Neural progenitor cell (in vitro differentiated cells): Measurements from ENCODE around the gene SLC12A6. TPM values are rescaled to one million over a fixed set of nuclear protein-coding genes. Genes with fewer than 3 reads are reported as not detected.

Experiments used
- DNase-seq: peaks from one replicate; pipeline ENCODE4 v3.0.0-alpha.2; 2016; ENCODE audit warnings: low spot score
- H2AFZ ChIP-seq: fragments of 200-600 bp; sonication (generic); replicated peaks from 2 replicates; pipeline ENCODE4 v1.6.1; 2016; ENCODE audit warnings: antibody characterized with exemption
- H3F3A ChIP-seq: fragments of 200-600 bp; sonication (generic); 2 replicates; pipeline ENCODE4 v1.6.1; 2016; ENCODE audit warnings: antibody characterized with exemption, low read depth
- H3K27ac ChIP-seq: fragments of 200-600 bp; sonication (generic); 2 replicates; pipeline ENCODE4 v1.5.1; 2016; ENCODE audit warnings: mild to moderate bottlenecking
- H3K27me3 ChIP-seq: fragments of 200-600 bp; sonication (generic); 2 replicates; pipeline ENCODE4 v1.6.1; 2016; ENCODE audit warnings: mild to moderate bottlenecking, moderate library complexity
- H3K36me3 ChIP-seq: fragments of 200-600 bp; sonication (generic); 2 replicates; pipeline ENCODE4 v1.5.1; 2016
- H3K4me1 ChIP-seq: fragments of 200-600 bp; sonication (generic); 2 replicates; pipeline ENCODE4 v1.6.1; 2016; ENCODE audit warnings: mixed run types
- H3K4me2 ChIP-seq: fragments of 200-600 bp; sonication (generic); 2 replicates; pipeline ENCODE4 v1.6.1; 2016
- H3K4me3 ChIP-seq: fragments of 200-600 bp; sonication (generic); 2 replicates; pipeline ENCODE4 v1.5.1; 2016
- H3K79me2 ChIP-seq: fragments of 200-600 bp; sonication (generic); 2 replicates; pipeline ENCODE4 v1.6.1; 2016; ENCODE audit warnings: low read depth
- H3K9ac ChIP-seq: fragments of 200-600 bp; sonication (generic); 2 replicates; pipeline ENCODE4 v1.6.1; 2016
- H3K9me3 ChIP-seq: fragments of 200-600 bp; sonication (generic); 2 replicates; pipeline ENCODE4 v1.5.1; 2016; ENCODE audit warnings: low read depth
- H4K20me1 ChIP-seq: fragments of 200-600 bp; sonication (generic); 2 replicates; pipeline ENCODE4 v1.6.1; 2016; ENCODE audit warnings: low read depth
- H3K27ac Mint-ChIP-seq: 3 replicates; pipeline ENCODE4 v1.8.0; 2021; ENCODE audit warnings: mixed read lengths
- H3K27me3 Mint-ChIP-seq: 2 replicates; pipeline ENCODE4 v1.8.0; 2022; ENCODE audit warnings: low read depth, mild to moderate bottlenecking, inconsistent platforms, moderate library complexity, mixed read lengths; ENCODE audit not compliant: insufficient read depth
- H3K36me3 Mint-ChIP-seq: 3 replicates; pipeline ENCODE4 v1.8.0; 2021; ENCODE audit warnings: mixed read lengths
- H3K4me1 Mint-ChIP-seq: 3 replicates; pipeline ENCODE4 v1.8.0; 2021; ENCODE audit warnings: mixed read lengths
- H3K4me3 Mint-ChIP-seq: 3 replicates; pipeline ENCODE4 v1.8.0; 2021; ENCODE audit warnings: mild to moderate bottlenecking, moderate library complexity, mixed read lengths
- H3K9me3 Mint-ChIP-seq: 3 replicates; pipeline ENCODE4 v1.8.0; 2020; ENCODE audit warnings: mixed read lengths
- CTCF ChIP-seq: fragments of 200-600 bp; sonication (generic); IDR thresholded peaks from 2 replicates; pipeline ENCODE4 v1.5.1; 2017; ENCODE audit warnings: antibody characterized with exemption, mild to moderate bottlenecking
- EZH2 ChIP-seq: fragments of 200-600 bp; sonication (generic); IDR thresholded peaks from 2 replicates; pipeline ENCODE4 v1.6.1; 2017; ENCODE audit warnings: antibody characterized with exemption, mild to moderate bottlenecking, moderate library complexity
- EZH2phosphoT487 ChIP-seq: fragments of 200-600 bp; sonication (generic); IDR thresholded peaks from 2 replicates; pipeline ENCODE4 v1.6.1; 2017; ENCODE audit warnings: antibody characterized with exemption
- total RNA-seq: library from RNA; depleted of rRNA; stranded (reverse); fragments of >200 nt; gene quantifications from 2 replicates; pipeline ENCODE4 v1.2.3, GENCODE V29; 2015; ENCODE audit warnings: low replicate concordance

SLC12A6 gene
- total RNA-seq, 1 donor from 2014 or later, result 17.7 TPM

- H3K4me3 ChIP-seq, result no peak overlapping the region
- no peak overlapping the region for H3K4me3 Mint-ChIP-seq
Observed at GRCh38 chr15:34334672-34335071, 2.9 kb downstream of the SLC12A6 start.

GRCh38 chr15:34332553-34333120 lies 4.9 kb downstream of the SLC12A6 start:
- no peaks in the 10 kb centered on the region for H3K36me3 ChIP-seq
- TF ChIP-seq EZH2 (no peak), CTCF (no peak), EZH2phosphoT487 (no peak)
- no peak overlapping the region for H3K4me3 ChIP-seq
- H3K9me3 Mint-ChIP-seq, result no peaks in the 10 kb centered on the region
- no peak overlapping the region for H3K4me3 Mint-ChIP-seq
- no peak overlapping the region for H3K9ac ChIP-seq
- H3K4me1 ChIP-seq, result peaks cover 8% of the 10 kb centered on the region
- H2AFZ ChIP-seq, result no peak overlapping the region
- H3K79me2 ChIP-seq, result no peaks in the 10 kb centered on the region
- peaks cover 5% of the 10 kb centered on the region for H3K27me3 Mint-ChIP-seq
- no peak overlapping the region for H3K27ac ChIP-seq
- H3F3A ChIP-seq, result peaks cover 7% of the 10 kb centered on the region
- no peak overlapping the region for H3K27ac Mint-ChIP-seq
- no peaks in the 10 kb centered on the region for H3K9me3 ChIP-seq
- no peaks in the 10 kb centered on the region for H4K20me1 ChIP-seq
- no peaks in the 10 kb centered on the region for H3K36me3 Mint-ChIP-seq
- H3K4me1 Mint-ChIP-seq, result peaks cover 7% of the 10 kb centered on the region
- peaks cover 4% of the 10 kb centered on the region for H3K27me3 ChIP-seq
- DNase-seq, result no peak
- H3K4me2 ChIP-seq, result no peak overlapping the region

More at GRCh38 chr15:34334672-34335071, 2.9 kb downstream of the SLC12A6 start:
- Histone ChIP-seq H4K20me1 (no peaks in the 10 kb centered on the region), H3K36me3 (peaks cover 3% of the 10 kb centered on the region), H2AFZ (no peak overlapping the region), H3K27ac (no peak overlapping the region), H3K79me2 (no peaks in the 10 kb centered on the region), H3K4me2 (no peak overlapping the region), H3K9ac (no peak overlapping the region), H3K4me1 (peaks cover 13% of the 10 kb centered on the region), H3F3A (peaks cover 24% of the 10 kb centered on the region), H3K27me3 (peaks cover 4% of the 10 kb centered on the region), H3K9me3 (no peaks in the 10 kb centered on the region)
- TF ChIP-seq CTCF, result no peak
- Mint-ChIP-seq H3K27ac (no peak overlapping the region), H3K27me3 (peaks cover 5% of the 10 kb centered on the region), H3K36me3 (no peaks in the 10 kb centered on the region), H3K4me1 (peaks cover 7% of the 10 kb centered on the region), H3K9me3 (no peaks in the 10 kb centered on the region)
- no peak for DNase-seq

GRCh38 chr15:34331809-34332208 lies 5.8 kb downstream of the SLC12A6 start:
- Histone ChIP-seq H2AFZ (no peak overlapping the region), H3K4me2 (no peak overlapping the region), H3K79me2 (no peaks in the 10 kb centered on the region), H3K4me3 (no peak overlapping the region), H3K4me1 (peaks cover 5% of the 10 kb centered on the region), H3K36me3 (no peaks in the 10 kb centered on the region), H3K9ac (no peak overlapping the region), H3F3A (no peaks in the 10 kb centered on the region), H3K27ac (no peak overlapping the region), H3K9me3 (no peaks in the 10 kb centered on the region), H4K20me1 (no peaks in the 10 kb centered on the region), H3K27me3 (peaks cover 4% of the 10 kb centered on the region)
- Mint-ChIP-seq H3K4me3 (no peak overlapping the region), H3K36me3 (no peaks in the 10 kb centered on the region), H3K4me1 (peaks cover 3% of the 10 kb centered on the region), H3K9me3 (no peaks in the 10 kb centered on the region), H3K27me3 (peaks cover 1% of the 10 kb centered on the region), H3K27ac (no peak overlapping the region)
- DNase-seq, result no peak
- TF ChIP-seq EZH2phosphoT487 (no peak), CTCF (no peak), EZH2 (no peak)
